Lung (tissue), 12 donors: Measurements from ENCODE around the gene CPTP. TPM values are rescaled to one million over a fixed set of nuclear protein-coding genes. Genes with fewer than 3 reads are reported as not detected.

Source experiments
- ATAC-seq: fragments of 200-7000 bp; cut with Tn5 transposase; one replicate; pipeline ENCODE4 v1.9.1; 2020; ENCODE audit warnings: moderate number of reproducible peaks; ENCODE audit not compliant: insufficient read depth, low FRiP score
- DNase-seq, 3 donors: peaks; one replicate each; pipeline ENCODE4 v3.0.0-alpha.2; 2013 to 2017
- H3K27ac ChIP-seq, 2 donors: one replicate each; pipeline ENCODE4 v1.5.1; 2013; ENCODE audit warnings: mild to moderate bottlenecking in 2 of 2, moderate library complexity in 2 of 2, control low read depth in 1 of 2, inconsistent platforms in 1 of 2, low read depth in 1 of 2, low read length in 1 of 2
- H3K27me3 ChIP-seq, 3 donors: one replicate each; pipeline ENCODE4 v1.5.1; 2013; ENCODE audit warnings: low read length in 2 of 3; ENCODE audit not compliant: control insufficient read depth in 3 of 3, insufficient read depth in 3 of 3
- H3K36me3 ChIP-seq, 4 donors: one replicate each; pipeline ENCODE4 v1.5.1; 2013; ENCODE audit warnings: low read length in 4 of 4, mild to moderate bottlenecking in 1 of 4, moderate library complexity in 1 of 4; ENCODE audit not compliant: control insufficient read depth in 4 of 4, insufficient read depth in 4 of 4
- H3K4me1 ChIP-seq, 5 donors: one replicate each; pipeline ENCODE4 v1.5.1; 2013; ENCODE audit warnings: low read length in 5 of 5, mild to moderate bottlenecking in 2 of 5, moderate library complexity in 1 of 5; ENCODE audit not compliant: control insufficient read depth in 5 of 5, insufficient read depth in 5 of 5
- H3K4me3 ChIP-seq: one replicate; pipeline ENCODE4 v1.5.1; 2013; ENCODE audit warnings: mild to moderate bottlenecking, control low read depth, moderate library complexity
- H3K9ac ChIP-seq, 2 donors: one replicate each; pipeline ENCODE4 v1.5.1; 2013; ENCODE audit warnings: low read length in 2 of 2, control low read depth in 1 of 2; ENCODE audit not compliant: insufficient read depth in 1 of 2
- H3K9me3 ChIP-seq, 4 donors: one replicate each; pipeline ENCODE4 v1.5.1; 2013; ENCODE audit warnings: low read length in 3 of 4, mild to moderate bottlenecking in 1 of 4, moderate library complexity in 1 of 4; ENCODE audit not compliant: control insufficient read depth in 4 of 4, insufficient read depth in 3 of 4
- CTCF ChIP-seq: IDR thresholded peaks from 2 replicates; pipeline ENCODE4 v1.5.1; 2012; ENCODE audit warnings: mild to moderate bottlenecking; ENCODE audit errors: control extremely low read depth, extremely low read depth
- WGBS, 2 donors: extraction: QIAGEN DNeasy Blood & Tissue Kit; methylation state at CpG; one replicate each; pipeline ENCODE4 v1.1.7; 2013; 5-methylcytosine and 5-hydroxymethylcytosine counted together
- polyA plus RNA-seq, 2 donors: library from polyadenylated mRNA; stranded (reverse); fragments of 200-250 nt; gene quantifications; one replicate each; pipeline ENCODE4 v1.2.1, GENCODE V29; 2013
- total RNA-seq, 2 donors: library from RNA; depleted of rRNA in 1 of 2; stranded (reverse); fragments of >200 nt in 1 of 2; gene quantifications; one replicate each; pipeline ENCODE4 v1.2.1, GENCODE V29; 2014 to 2021
- donor health status: control.
- donor health status: control.
- donor health status: Bipolar disorder and iron deficiency.
- donor health status: healthy.
- donor health status: DM: yes; HTN: yes; CAD: no.

The CPTP gene
- total and polyA plus RNA-seq, 4 donors: 10.9 to 32.0 (median 19.2) TPM

- ATAC-seq: no peak
- H3K27me3 ChIP-seq: no peaks in the 10 kb centered on the region
- peak overlapping the region; percentile 90 to 91 for H3K27ac ChIP-seq
- no peaks in the 10 kb centered on the region for H3K9me3 ChIP-seq
- H3K4me3 ChIP-seq: peak overlapping the region; percentile 79
- no peak for DNase-seq
- peak overlapping the region in 1 of 2 donors; percentile 25 for H3K9ac ChIP-seq
- 1% methylated on average over 28 to 66 of the region's 66 CpGs for WGBS, 2 donors
- TF ChIP-seq CTCF: no peak
- peaks cover 0 to 37% (median 11%) of the 10 kb centered on the region in 4 donors for H3K36me3 ChIP-seq
- H3K4me1 ChIP-seq: peaks cover 10 to 42% (median 17%) of the 10 kb centered on the region in 5 donors
Observed at GRCh38 chr1:1308756-1309250, 15.8 kb upstream of the CPTP start.

- 38 to 47% methylated on average over 53 to 57 of the region's 57 CpGs for WGBS, 2 donors
- DNase-seq: no peak
- ATAC-seq: no peak
- Histone ChIP-seq H3K36me3 (peaks cover 0 to 44% (median 13%) of the 10 kb centered on the region in 4 donors), H3K27ac (peak overlapping the region in 1 of 2 donors; percentile 90), H3K27me3 (no peaks in the 10 kb centered on the region), H3K9ac (no peak overlapping the region), H3K9me3 (no peaks in the 10 kb centered on the region), H3K4me1 (peaks cover 9 to 39% (median 15%) of the 10 kb centered on the region in 5 donors), H3K4me3 (peak overlapping the region; percentile 79)
- TF ChIP-seq CTCF: no peak
Observed at GRCh38 chr1:1309251-1310108, 15.1 kb upstream of the CPTP start.

GRCh38 chr1:1310109-1310385, 14.6 kb upstream of the CPTP start:
- no peak for TF ChIP-seq CTCF
- DNase-seq (no peak), ATAC-seq (no peak)
- 89 to 94% methylated on average over 3 of the region's 3 CpGs for WGBS, 2 donors
- Histone ChIP-seq H3K36me3 (peaks cover 0 to 49% (median 17%) of the 10 kb centered on the region in 4 donors), H3K9me3 (no peaks in the 10 kb centered on the region), H3K9ac (no peak overlapping the region), H3K27me3 (no peaks in the 10 kb centered on the region), H3K4me1 (peaks cover 9 to 34% (median 13%) of the 10 kb centered on the region in 5 donors), H3K4me3 (no peak overlapping the region), H3K27ac (no peak overlapping the region)
